Kidney epithelial cell (primary cell): ENCODE measurements around the gene FGR. TPM values are rescaled to one million over a fixed set of nuclear protein-coding genes. Genes with fewer than 3 reads are reported as not detected.

ENCODE experiments used
- DNase-seq: peaks from one replicate; pipeline ENCODE4 v3.0.0-alpha.2; 2010; ENCODE audit warnings: low read depth
- H3K27me3 ChIP-seq: 2 replicates; pipeline ENCODE4 v1.6.0; 2011; ENCODE audit warnings: low read length; ENCODE audit not compliant: control insufficient read depth, insufficient read depth
- H3K36me3 ChIP-seq: 2 replicates; pipeline ENCODE4 v1.5.1; 2011; ENCODE audit warnings: low read length; ENCODE audit not compliant: control insufficient read depth, insufficient read depth
- H3K4me3 ChIP-seq: 2 replicates; pipeline ENCODE4 v1.5.1; 2011; ENCODE audit warnings: low read depth, mild to moderate bottlenecking, control low read depth, low read length
- CTCF ChIP-seq: IDR thresholded peaks from 2 replicates; pipeline ENCODE4 v1.5.1; 2011; ENCODE audit warnings: mild to moderate bottlenecking, moderate library complexity, low read length, control low read depth, inconsistent platforms; ENCODE audit not compliant: insufficient read depth, poor library complexity, severe bottlenecking
- total RNA-seq: library from RNA; depleted of rRNA; stranded (reverse); fragments of >200 nt; gene quantifications from 2 replicates; pipeline ENCODE4 v1.2.3, GENCODE V29; 2015

Gene FGR
- total RNA-seq, 1 donor from 2014 or later = not detected

DNA sequence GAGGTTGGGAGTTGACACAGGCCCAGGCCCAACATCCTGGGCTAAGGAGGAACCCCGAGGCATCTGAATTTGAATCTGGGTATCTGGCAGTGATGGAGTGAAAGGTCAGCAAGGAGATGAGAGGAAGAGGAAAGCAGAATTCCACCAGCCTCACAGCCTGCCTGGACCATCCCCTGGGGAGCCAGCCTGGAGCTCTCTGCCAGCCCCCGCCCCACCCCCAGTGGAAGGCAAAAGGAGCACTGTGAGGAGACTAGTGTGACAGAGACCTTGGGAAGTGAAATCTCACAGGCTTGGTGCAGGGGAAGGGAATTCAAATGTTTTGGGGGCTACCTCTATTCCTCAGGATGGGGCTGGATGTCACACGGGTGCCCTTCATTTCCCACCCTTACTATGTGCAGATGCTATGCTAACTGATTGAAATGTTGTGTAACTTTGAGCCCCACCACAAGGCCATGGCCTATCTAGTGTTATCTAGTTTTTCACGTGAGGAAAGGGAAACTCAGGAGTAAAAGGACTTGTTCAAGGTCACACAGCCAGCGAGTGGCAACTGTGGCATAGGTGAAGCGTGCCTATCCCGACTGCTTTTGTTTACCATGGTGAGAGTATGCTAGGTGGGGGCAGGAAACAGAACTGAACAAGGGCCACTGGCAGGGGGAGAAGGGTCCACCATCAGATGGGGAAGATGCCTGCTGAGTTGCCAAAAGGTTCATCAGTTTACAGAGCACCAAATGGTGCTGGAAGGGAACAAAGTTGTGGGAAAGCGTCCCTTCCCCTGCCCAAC, 60.8 kb downstream of the FGR start:
- no peak for TF ChIP-seq CTCF
- Histone ChIP-seq H3K36me3 (no peaks in the 10 kb centered on the region), H3K27me3 (no peaks in the 10 kb centered on the region), H3K4me3 (no peak overlapping the region)
- DNase-seq = no peak

DNA sequence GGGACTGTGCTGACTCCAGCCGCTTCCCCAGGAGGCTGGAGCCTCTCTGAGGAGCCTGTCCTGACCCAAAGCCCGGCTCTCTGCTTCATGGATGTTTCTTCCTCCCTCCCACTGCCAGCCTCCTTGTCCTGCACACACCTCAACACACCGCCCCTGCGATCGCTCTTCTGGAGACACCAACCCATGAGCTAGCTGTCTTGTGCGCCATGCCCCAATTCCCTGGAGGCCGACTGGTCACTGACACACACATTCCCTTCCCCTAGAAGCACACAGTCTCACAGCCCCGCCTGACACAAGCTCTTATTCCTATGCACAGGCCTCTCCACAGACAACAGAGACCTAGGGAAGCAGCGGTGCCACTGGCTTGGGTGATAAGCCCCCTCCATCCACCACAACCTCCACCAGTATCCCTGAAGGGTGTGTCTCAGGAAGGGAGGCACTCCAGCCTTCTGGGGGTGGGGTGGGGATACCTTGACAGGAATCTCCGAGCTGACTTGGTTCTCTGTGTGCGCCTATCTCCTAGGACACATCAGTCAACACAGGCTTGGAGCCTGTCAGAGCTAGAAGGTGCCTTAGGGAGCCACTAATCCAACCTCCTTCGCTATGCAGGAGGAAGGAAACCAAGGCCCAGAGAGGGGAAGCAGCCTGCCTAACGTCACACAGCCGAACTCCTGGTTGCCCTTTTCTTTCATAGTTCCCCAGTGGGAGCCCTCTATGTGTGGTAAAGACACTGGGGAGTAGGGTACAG, 62.1 kb downstream of the FGR start:
- H3K36me3 ChIP-seq = no peaks in the 10 kb centered on the region

DNA sequence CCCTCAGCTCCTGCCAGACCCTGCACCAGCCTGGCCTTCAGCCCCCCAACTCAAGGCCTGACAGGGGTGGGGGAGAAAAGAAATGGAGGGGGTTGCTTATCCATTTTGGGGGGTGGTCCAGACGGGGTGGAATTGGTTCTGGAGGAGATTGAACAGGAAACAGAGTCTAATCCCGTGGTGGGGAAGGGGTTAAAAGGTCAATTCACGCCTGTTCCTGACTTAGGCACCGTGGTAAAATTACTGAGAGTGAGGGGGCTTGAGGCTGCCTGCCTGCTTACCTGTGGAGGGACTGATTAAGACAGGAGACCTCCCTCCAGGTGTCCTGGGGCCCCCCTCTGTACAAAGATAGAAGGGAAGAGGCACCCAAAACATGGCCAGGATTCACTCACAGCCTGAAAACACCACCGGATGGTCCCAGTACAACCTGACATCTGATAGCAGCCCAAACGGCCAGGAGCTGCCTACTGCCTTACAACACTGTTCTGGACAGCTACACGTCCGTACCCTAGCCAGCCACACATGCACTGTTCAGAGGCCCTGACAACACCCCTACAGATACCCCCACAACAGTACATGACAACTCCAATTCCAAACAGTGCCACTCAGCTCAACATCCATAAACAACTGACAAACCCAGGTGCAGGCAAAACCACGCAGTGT, 62.8 kb downstream of the FGR start:
- no peak for TF ChIP-seq CTCF
- Histone ChIP-seq H3K4me3 (no peak overlapping the region), H3K36me3 (no peaks in the 10 kb centered on the region), H3K27me3 (no peaks in the 10 kb centered on the region)
- DNase-seq = no peak

More for the DNA sequence above, 62.1 kb downstream of the FGR start:
- TF ChIP-seq CTCF = no peak
- no peaks in the 10 kb centered on the region for H3K27me3 ChIP-seq
- H3K4me3 ChIP-seq = no peak overlapping the region
- DNase-seq = no peak

DNA sequence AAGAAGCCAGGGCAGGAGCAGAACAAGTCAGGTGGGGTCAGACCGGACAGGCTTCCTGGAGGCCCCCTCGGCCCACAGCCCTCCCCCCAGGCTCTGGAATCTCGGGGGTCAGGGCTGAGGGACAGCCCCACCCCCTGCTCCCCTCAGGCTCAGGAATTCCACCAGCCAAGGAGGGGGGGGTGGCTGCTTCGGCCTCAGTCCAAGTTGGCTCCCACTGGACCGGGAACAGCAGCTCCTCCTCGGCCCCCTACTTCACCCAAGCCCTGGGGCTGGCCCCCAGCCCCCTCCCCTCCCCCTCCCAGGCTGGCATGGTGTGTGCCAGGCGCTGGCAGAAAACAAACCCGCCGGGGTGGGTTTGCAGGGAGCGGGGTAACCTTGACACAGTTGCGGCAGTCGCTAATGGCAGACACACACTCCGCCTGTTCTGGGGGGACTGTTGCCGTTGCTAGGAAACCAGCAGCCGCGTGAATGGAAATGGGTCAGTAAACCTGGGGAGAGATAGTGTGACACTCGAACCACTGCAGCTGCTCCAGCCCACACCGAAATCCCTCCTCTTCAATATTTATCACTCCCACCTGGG, 63.5 kb downstream of the FGR start:
- no peak for DNase-seq

GRCh38 chr1:27570784-27571183, 64.2 kb downstream of the FGR start:
- H3K27me3 ChIP-seq = no peaks in the 10 kb centered on the region
- no peak overlapping the region for H3K4me3 ChIP-seq
- no peaks in the 10 kb centered on the region for H3K36me3 ChIP-seq
- DNase-seq = no peak
- no peak for TF ChIP-seq CTCF

More for the DNA sequence above, 63.5 kb downstream of the FGR start:
- no peak for TF ChIP-seq CTCF
- H3K36me3 ChIP-seq = no peaks in the 10 kb centered on the region
- no peak overlapping the region for H3K4me3 ChIP-seq
- H3K27me3 ChIP-seq = no peaks in the 10 kb centered on the region
